Colon (tissue), 2 donors: Measurements from ENCODE around the gene MGRN1.

Source experiments
- FAIRE-seq: peaks from 2 replicates; lab custom pipeline; 2012; peaks lifted over from hg19 to GRCh38; lab: Jason Lieb, UNC
- donor health status: control.
- donor health status: control.

MGRN1 gene

DNA sequence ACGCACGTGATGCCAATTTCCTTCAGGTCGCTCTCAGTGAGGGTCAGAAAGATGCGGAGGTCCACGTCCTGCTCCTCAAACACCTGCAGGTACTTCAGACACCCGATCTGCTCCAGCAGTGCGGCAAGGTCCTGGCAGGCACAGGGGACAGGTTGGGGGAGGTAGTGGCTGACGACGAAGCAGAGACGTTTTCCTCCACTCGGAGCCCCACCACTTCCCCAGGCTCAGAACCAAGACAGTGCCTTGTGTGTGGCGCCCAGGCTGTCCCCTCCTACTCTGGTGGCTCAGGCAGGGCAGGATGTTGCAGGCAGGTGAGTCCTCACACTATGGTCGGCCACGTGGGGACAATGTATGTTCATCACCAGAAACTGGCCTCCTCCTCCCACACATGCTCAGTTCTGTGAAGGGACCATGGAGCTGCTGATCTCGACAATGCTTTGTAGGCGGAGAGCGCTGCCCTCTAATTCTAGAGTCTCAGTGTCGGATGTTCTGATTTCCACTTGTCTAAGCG lies 74.5 kb downstream of the MGRN1 start:
- FAIRE-seq: no peak

DNA sequence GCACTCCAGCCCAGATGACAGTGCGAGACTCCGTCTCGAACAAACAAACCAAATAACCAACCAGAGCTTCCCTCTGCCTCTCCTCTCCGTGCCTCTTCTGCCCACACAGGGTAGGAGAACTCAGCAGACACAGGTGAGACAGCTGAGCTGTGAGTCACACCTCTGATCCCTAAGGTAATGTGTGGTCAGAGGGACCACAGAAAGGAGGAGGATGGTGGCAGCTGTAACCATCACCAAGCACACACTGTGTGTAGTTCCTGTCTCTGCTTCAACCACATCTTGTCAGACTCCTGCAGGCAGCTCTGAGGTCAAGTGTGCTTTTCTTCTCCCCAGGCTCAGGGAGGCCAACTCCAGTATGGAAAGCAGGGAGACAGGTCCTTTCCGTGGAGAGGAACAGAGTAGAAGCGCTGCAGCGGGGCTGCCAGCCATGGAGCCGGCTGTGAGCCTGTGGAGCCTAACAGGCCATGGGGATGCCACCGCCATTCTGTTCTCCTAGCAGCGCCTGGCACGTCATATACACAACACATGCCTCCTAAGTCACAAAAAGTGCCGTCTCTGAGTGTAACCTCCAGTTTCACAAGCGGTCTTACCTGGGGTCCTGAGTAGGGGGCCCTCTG lies 75.9 kb downstream of the MGRN1 start:
- FAIRE-seq: no peak

DNA sequence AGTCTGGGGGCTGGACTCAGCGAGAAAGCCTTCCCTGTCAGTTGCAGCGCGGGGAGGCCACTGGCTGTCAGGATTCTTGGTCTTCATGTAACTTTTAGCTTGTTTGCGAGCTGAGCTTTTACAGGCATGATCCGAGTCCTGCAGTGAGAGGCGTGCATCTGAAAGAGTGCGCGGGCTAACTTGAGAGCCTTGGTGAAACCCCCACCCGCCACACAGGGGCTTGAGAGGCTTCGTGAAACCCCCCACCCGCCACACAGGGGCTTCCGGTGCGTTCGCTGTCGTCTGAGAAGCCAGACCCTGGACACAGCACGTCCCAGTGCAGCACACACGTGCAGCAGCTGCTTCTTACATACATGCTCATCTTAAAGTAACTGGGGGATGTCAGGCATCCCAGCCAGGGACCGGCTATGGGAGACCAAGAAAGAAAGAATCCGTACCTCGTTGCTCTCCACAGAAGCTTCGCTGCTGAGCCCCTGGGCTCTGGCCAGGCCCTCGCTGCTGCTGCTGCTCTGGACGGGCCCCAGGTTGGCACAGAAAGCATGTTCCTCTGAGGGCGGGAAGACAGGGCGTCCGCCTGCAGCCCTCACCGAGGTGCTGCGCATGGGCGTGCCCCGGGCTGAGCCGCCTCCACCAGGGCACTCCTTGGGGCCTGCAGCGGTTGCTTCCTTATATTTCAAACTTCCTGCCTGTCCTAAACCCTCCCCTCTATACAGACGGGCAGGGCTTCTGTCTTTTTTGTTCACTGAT lies 76.5 kb downstream of the MGRN1 start:
- no peak for FAIRE-seq

DNA sequence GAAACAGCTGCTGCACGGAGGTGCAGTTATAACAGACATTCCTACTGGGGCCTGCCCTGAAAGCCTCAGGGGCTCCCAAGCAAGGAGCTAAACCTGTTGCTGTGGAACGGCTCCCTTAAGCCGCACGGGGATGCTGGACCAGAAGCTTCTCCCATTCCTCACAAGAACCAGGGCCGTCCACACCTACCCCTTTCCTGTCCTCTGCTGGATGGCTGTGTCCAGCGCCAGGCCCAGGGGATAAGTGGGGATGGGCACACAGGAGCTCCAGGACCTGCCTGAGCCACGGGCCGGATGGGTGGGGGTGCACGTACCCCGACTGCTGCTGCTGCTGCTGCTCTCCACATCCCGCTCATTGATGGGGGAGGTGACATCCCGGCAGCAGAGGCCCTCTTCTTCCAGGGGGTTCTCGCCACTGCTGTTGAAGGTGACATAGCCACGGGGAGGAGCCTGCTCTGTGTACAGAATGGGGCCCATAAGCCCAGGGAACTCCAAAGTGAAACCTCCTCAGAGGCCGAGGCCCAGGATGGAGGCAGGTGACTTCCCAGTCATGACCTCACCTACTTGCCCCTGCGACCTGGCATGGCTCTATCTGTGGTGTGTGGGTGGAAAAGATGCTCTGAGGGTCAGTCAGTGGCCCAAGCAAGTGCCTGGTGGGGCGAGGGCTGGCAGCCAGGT lies 77.3 kb downstream of the MGRN1 start:
- no peak for FAIRE-seq

DNA sequence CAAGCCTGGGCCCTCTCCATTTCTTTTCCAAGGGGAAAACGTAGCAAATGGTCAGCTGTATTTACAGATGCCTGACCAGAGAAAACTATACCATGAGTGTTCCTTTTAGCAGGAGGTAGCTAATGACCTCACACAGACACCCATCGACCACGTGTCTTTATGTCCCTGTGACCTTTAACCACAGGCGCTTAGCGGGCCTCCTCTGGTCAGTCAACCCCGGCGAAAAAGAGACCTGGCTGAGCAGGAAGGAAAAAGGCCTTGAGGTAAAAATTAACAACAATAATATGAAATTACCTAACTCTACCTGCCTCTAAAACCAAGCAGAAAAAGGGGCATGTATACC lies 77.8 kb downstream of the MGRN1 start:
- FAIRE-seq: no peak

DNA sequence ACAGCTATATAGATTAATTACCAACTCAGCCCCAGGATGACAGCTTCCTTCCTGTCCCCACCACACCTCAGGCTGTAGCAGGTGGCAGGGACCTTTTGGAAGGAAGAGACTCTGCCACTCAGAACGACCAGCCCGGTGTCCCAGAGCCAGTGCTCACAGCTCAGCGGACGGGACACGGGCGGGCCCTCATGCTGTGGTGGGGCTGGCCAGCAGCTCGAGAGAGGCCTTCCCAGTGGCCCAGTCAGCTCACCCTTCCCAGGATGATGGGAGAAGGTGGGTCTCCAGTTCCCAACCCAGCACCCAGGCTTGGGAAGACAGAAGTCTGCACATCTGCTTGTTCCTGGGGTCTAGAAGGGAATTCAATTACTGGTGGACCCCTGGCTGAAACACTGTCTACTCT lies 79.3 kb downstream of the MGRN1 start:
- FAIRE-seq: no peak

DNA sequence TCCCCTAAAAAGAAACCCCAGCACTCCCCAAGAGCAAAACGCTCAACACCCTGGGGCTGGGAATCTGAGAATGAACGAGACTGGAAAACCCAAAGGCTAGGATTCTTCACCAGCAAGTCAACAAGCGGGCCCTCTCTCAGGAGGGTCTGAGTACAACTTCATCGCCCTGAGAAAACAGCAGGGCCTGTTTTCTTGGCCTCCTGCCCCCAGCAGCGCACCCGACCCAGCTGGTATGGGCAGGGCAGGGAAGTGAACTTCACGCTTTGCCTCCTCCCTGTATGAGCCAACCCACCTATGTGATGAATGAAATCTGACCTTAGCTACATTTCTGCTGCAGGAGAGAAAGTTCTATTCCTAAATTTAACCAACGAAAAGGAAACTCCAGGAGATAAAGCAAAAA lies 79.9 kb downstream of the MGRN1 start:
- FAIRE-seq: no peak

DNA sequence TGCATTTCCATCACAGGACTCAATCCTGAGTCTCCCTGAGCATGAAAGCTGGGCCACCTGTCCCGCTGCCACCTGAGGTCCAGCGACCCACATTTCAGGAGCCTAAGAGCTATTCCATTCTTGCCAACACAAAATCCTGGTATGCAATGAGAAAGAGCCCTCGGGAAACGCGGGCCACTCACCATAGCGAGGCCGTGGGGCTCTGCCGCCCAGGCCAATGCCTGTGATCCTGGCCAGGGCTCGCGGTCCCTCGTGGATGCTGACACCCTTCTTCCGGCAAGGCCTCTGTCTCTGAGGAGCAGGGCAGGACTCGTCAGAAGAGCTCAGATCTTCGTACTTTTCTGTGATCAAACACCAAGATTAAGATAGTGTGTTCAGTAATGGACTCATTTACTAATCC lies 80.3 kb downstream of the MGRN1 start:
- FAIRE-seq: no peak

DNA sequence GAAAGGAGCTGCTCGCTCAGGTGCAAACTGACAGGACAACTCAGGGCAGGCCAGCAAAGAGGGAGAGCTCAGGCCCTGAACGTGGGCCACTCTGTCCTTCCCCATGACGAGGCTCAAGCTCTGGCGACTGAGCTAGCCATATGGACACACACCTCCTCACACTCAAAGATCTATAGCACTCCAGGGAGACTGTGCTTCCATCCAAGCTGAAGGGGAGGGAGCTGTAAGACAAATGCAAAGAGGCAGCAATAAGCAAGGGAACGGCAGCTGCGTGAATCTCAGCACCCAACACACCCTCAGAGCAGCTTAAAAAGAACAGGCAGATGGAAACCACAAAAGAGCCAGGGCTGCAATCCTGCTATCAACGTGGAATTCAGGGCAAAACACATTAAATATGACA lies 82.2 kb downstream of the MGRN1 start:
- FAIRE-seq: no peak

DNA sequence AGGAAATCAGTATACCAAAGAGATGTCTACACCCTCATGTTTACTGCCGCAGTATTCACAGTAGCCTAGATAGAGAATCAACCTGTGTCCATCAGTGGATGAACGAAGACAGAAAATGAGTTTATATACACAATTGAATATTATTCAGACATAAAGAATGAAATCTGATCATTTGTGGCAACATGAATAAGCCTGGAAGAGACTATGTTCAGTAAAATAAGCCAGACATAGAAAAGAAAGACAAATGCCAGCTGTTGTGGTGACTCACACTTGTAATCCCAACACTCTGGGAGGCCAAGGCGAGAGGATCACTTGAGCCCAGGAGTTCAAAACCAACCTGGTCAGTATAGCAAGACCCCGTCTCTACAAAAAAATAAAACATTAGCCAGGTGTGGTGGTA lies 84.9 kb downstream of the MGRN1 start:
- no peak for FAIRE-seq

DNA sequence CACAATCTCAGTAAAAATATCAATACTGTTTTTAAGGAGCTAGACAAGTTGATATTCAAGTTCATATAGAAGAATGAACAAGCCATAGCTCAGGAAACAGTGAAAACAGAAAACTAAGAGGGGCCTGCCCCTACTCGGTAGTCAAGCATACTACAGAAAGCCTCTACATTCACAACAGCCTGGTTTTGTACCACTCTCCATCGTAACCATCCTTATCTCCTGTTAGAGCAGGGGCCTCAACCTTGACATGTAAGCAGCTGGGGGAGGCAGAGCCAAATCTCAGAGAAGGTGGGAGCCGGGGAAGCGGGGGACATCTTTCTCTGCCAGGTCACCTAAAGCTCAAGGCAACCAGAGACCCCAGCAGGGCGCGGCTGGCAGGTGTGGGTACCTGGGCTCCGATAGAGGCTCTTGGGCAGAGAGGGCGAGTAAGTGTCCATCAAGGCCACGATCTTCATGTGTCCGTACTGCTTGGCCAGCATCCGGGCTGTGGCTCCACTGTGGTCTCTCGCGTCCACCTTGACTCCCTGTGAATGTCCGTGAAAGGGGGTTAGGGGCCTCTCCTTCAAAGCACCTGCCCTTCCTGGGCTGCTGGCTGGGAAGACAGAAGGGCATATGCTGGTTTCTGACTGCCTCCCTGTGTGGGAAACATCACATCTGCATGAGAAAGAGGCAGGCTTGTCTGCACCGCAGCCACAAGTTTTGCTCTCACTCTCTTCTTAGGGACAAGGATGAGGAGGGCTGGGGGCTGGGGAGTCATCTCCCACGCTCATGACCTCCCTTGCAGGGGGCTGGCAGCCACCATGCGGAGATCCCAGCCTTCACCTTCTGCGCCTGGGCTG lies 89.3 kb downstream of the MGRN1 start:
- FAIRE-seq: no peak

DNA sequence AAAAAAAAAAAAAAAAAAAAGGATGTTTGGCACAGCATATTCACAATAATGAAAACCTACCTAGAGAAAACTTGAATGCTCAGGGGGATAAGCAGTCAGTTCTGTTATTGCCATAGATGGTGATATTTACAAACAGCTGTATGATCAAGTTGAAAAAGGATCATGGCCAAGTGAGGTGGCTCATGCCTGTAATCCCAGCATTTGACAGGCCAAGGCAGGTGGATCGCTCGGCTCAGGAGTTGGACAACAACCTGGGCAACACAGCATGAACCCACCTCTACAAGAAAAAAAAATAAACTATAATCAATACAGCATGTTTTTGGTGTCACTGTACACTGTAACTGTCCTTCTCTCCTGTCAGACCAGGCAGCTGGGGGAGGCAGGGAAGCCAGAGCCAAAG lies 90.4 kb downstream of the MGRN1 start:
- no peak for FAIRE-seq

DNA sequence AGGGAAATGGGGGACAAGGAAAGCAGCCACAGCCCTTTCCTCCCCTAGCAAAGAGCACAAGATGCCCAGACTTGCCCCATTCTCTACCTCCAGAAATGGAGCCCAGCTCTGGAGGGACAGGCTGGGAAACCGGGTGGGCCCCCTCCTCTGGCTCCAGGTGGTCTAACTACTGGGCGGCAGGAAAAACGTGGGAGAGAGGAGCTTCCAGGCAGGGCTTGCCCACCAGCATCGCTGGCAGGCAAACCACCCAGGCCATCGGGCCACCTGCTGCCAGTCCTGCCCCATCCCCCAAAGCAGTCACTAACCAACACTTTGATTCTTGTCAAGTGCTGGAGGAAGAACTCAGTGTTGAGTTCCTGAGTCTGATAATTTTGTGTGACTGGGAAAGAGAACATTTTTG lies 93.8 kb downstream of the MGRN1 start:
- FAIRE-seq: no peak

DNA sequence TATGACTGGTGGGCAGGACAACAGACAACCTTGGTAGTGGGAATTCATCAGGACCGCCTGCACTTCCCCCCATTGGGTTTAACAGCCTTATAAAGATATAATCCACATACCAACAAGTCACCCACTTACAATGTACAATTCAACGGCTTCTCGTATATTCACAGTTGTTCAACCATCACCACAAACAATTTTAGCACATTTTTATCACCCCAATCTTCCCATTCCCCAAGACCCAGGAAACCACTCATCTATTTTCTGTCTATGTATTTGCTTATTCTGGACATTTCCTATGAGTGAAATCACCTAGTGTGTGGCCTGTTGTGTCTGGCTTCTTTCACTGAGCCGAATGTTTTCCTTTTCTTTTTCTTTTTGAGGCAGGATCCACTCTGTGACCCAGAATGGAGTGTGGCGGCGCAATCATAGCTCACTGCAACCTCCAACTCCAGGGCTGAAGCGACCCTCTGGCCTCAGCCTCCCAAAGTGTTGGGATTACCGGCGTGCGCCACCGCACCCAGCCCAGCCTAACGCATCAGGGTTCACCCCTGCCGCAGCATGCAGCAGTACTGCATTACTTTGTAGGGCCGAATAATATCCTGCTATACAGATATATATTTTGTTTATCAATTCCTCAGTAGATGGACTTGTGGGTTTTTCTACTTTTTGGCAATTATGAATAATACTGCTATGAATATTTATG lies 98.6 kb downstream of the MGRN1 start:
- FAIRE-seq: no peak

DNA sequence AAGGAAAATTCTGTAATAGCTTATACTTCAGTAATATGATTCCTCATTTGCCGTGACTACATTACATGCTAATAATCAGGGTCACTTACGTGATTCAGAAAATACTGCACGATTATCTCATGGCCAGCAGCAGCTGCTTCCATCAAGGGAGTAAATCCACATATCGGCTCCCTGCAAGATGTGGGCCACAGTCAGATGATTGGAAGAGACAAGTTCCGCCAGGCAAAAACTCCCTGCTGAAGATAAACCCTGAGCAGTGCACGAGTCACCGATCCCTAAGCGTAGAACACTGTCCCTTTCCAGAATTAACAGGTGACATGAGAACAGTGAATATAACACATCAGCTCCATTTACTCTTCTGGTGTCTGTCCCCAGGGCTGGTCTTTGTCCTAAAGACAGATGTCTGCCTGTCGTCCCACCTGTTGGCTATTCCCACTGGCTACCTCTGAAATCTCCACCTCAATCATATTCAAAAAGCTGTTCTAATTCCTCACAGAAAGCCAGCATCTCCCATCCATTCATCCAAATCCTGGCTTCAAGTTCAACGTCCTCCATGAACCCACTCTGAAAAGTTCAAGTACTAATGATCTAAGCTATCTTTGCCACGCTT lies 100.1 kb downstream of the MGRN1 start:
- no peak for FAIRE-seq

DNA sequence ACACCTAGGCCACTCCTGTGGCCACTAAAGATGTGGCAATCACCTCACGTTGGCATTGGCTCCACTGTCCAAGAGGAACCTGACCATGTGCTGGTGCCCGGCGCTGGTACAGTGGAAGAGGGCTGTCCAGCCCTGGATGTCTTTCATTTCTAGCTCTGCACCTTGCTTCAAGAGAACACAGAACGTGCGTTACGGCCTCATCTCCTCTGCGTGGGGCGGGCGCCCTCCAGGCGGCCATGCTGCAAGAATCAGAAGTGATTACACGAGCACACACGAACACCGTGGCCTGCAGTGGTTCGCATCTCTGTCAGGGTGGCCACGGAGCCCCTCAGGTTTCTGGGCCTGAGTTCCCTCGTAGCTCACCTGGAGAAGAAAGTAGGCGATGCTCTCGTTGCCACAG lies 102.0 kb downstream of the MGRN1 start:
- FAIRE-seq: no peak

DNA sequence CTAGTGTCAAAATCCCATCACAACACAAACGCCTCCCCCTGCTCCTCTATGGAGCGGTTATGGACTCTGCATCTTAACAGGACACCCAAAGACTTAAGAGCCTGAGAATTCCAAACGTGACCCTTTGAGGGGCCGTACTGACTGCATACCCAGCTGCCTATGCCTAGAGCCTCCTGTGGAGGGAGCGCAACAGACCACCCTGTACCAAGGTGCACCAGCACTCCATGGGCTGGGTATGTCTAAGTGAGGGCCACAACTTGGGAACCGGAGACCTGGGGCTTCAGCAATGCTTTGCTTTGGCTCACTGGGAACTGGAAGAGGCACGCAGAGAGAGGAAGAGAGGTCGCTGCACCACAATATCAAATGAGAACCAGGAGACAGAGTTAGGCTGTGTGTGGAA lies 104.0 kb downstream of the MGRN1 start:
- no peak for FAIRE-seq

DNA sequence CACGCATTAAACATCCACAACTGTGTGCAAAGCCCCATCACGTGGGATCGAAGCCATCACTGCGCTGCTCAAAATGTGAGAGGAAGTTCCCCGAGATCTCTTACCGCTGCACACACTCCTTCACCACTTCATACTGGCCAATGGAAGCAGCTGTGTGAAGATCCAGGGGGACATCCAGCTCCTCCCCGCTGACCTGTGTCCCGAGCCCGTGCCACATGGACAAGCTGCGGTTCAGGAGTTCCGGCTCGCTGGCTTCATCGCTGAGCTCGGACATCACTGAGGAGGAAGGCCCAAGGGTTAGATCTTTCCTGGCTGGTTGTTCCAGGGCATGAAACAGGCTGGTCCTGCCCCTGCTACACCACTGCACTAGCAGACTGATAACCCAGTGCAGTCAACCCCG lies 105.2 kb downstream of the MGRN1 start:
- no peak for FAIRE-seq

DNA sequence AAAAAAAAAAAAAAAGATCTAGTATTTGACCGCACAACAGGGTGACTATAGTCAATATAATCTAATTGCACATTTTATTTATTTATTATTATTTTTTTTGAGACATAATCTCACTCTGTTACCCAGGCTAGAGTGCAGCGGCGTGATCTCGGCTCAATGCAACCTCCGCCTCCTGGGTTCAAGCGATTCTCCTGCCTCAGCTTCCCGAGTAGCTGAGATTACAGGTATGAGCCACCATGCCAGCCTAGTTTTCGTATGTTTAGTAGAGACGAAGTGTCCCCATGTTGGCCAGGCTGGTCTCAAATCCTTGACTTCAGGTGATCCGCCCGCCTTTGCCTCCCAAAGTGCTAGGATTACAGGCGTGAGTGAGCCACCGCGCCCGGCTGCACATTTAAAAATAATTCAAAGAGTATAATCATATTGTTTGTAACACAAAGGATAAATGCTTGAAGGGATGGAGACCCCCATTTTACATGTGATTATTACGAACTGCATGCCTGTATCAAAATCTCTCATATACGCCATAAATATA lies 108.7 kb downstream of the MGRN1 start:
- FAIRE-seq: no peak

DNA sequence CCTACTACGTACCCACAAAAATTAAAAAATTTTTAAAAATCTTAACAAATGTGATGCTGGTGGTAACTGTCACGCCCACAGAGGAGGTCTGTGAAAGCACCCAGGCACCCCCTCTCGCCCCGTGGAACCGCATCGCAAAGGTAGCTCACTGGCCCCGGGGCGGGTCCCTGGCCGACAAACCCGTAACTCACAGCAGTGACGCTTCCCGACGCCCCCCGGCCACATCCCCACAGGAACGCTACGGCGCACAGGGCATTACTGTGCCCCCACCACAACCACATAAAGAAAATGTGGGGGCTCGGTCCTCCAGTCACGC lies 109.1 kb downstream of the MGRN1 start:
- no peak for FAIRE-seq

DNA sequence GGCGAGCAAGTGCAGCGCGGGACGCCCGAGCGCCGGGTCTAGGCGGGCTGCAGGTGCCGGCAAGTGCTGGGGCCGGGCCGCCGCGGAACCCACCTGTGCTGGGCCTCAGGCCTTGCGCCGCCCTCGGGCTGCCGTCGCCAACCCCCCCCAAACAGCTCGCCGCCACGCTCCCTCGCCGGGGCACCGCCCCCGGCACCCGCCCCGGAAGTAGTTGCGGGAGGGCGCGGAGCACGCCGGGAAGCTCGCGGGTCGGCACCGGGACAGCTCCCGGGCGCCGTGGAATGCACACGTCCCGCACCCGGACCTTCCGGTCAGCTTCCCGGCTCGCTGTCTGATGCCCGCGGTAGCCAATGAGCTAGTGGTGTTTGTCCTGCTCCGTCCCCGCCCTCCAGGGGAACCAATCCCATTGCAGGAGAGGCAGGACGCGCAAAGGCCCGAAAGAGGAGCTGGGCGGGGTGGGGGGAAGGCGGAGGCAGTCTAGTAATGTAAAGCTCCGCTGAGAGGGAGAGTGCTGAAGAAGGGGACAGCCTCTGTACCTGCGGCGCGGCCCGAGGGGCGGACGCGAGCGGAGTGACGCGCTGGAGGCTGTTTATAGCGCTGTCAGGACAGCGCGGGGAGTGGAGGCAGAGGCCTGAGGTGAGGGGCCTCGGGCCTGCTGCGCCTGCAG lies 109.6 kb downstream of the MGRN1 start, which contains the start of the genes ANKS3 and DNAAF8:
TSS of gene ANKS3 (minus strand) at position 209 of the 667 bp plus-strand sequence. CDS start 4,122 bp downstream, outside the sequence.
TSS of gene DNAAF8 (plus strand) at position 475 of the 667 bp plus-strand sequence. CDS start 1,978 bp downstream, outside the sequence.
- no peak for FAIRE-seq
